T-helper 1 cell (primary cell): ENCODE measurements around the gene MED27.

Source experiments
- DNase-seq, 5 donors: peaks; one replicate each; pipeline ENCODE4 v3.0.0-alpha.2; 2012 to 2020

The MED27 gene

GRCh38 chr9:131849391-131849790 lies 230.3 kb downstream of the MED27 start:
- DNase-seq, result no peak

- no peak for DNase-seq
These were observed 231.0 kb downstream of the MED27 start for GRCh38 chr9:131848570-131849160.

- no peak for DNase-seq
These were observed 231.9 kb downstream of the MED27 start for GRCh38 chr9:131847665-131848354.

DNA sequence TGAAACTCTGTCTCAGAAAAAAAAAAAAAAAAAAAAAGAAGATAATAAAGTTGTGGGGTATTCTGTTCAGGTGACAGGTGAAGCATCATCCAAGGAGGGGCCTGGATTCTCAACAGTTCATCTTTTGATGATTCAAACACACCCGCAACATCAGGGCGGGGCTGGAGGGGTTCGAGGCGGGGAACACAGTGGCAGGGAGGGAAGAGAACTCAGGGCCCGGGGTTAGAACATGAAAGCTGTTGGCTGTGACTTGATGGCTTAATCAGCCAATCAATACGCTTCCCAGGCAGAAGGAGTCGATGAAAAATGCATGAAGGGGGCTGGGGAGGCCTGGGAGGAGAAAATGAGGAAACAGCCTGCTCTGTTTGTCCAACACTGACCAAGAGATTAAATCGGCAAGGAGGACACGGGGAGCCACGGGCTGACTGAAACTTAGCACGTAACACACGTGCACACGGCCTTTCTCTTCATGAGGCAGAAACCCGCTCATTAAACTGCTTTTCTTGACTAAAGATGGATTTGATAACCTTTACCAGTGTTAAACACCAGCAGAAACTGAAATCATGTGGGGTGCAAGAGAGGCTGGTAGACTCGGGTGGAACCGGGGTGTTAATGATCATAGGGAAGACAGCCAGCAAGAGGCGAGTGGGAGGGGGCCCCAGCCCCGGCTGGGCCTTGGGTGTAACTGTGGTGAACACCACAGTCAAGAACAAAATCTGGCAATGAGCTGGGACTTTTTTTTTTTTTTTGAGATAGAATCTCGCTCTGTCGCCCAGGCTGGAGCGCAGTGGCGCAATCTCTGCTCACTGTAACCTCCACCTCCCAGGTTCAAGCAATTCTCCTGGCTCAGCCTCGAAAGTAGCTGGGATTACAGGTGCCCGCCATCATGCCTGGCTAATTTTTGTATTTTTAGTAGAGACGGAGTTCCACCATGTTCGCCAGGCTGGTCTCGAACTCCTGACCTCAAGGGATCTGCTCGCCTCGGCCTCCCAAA lies 234.1 kb downstream of the MED27 start:
- peak in 1 of 5 donors; percentile 22 for DNase-seq

- no peak for DNase-seq
These were observed 234.9 kb downstream of the MED27 start for GRCh38 chr9:131844745-131845118.

- no peak for DNase-seq
These were observed 235.5 kb downstream of the MED27 start for GRCh38 chr9:131843989-131844744.

- DNase-seq, result no peak
These were observed 237.8 kb downstream of the MED27 start for GRCh38 chr9:131841765-131842318.

GRCh38 chr9:131840751-131841702 lies 238.6 kb downstream of the MED27 start:
- no peak for DNase-seq

- peak in 1 of 5 donors; percentile 31 for DNase-seq
These were observed 239.4 kb downstream of the MED27 start for GRCh38 chr9:131840220-131840619.

DNA sequence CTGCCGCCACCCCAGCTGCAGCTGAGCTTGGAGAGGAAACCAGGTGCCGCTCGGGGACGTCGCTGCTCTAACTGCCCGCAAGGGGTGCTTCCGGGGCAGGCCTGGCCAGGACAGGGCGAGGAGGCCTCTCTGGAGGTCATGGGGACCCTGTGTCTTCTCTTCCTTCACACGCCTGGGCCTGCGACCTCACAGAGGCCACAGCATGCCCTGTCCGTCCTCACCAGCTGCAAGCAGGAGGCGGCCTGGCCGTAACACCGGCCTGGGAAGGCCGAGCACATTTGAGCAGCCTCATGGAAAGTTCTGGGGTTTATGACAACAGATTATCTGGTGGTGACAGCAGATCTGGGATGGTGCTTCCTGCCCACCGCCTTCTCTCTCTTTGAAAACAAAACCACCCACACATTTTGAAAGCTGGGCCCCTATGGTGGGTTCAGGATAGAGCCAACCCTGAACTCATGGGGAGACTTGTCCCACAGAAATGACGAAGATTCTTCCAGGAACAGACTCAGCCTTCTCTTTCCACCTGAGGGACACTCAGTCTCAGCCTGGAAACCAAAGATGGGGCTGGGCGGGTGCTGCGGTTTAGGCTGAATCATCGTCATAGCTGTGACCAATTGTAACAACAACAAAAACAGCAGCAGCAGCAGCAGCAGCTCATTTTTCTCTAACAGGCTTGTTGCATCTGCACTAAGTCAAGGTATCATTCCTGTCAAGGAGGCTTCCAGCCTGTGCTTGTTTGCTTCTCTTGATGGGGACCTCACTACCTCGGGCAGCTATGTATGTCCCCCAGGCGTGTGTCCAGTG lies 240.2 kb downstream of the MED27 start:
- DNase-seq, result peak in 2 of 5 donors; percentile 33 to 77

DNA sequence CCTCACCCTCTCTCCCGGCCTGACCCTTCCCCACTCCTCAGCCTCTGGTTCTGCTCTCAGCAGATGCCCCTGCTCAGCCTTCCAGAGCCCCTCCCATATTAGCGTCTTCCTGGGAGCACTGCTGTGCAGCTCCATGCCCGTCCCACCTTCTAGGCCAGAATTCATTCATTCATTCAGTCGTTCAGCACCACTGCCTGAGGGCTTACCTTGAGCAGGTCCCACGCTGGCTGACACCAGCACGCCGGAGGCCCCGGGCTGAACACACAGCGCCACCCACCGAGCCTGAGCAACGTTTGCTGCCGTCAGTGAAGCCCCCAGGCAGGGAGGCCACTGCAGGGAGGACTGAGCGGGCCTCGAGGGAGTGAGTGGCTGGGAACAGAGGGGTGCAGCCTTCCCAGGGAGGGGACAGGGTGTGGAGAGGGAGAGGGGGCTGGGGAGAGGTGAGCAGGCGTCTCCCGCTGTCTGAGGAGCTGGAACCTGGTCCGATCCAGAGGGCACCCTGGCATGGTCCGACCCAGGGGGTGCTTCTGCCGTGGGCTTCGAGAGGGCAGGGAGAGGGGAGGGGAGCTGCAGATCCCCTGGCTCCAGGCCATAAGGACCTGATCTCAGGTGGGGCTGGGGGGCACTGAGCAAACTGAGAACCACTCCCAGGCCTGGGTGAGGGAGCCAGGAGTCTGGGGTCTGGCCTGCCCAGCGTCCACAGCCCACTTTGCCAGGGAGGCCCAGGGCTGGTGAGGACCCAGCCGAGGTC lies 241.0 kb downstream of the MED27 start:
- DNase-seq, result no peak

GRCh38 chr9:131837836-131838235 lies 241.8 kb downstream of the MED27 start:
- no peak for DNase-seq

GRCh38 chr9:131837316-131837715 lies 242.4 kb downstream of the MED27 start:
- no peak for DNase-seq

DNA sequence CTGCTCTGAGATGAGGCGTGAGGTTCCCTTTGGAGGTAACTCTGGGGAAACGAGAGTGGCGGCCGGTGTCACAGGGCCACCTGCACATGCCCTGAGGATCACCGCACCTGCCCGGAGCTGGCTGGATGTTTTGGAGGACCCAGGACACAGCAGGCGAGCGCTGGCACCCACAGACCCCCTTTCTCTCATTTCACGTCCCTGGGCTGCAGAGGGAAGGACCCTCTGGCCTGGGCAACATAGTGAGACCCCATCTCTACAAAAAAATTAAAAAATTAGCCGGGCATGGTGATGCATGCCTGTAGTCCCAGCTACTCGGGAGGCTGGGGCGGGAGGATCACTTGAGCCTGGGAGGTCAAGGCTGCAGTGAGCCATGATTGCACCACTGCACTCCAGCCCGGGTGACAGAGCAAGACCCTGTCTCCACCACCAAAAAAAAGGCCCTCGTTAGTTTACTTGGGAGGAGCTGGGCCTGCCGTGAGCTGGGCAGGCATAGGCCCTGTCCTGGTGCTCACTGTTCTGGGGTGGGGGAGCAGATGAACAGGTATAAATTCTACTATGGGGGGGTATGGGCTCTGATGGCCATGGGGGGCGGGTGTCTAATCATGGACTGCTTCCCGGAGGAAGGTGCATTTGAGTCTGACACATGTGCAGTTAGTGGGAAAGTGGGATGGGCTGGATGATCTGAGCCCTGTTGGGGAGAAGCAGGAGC lies 242.9 kb downstream of the MED27 start:
- no peak for DNase-seq

GRCh38 chr9:131836021-131836420 lies 243.6 kb downstream of the MED27 start:
- DNase-seq, result no peak

DNA sequence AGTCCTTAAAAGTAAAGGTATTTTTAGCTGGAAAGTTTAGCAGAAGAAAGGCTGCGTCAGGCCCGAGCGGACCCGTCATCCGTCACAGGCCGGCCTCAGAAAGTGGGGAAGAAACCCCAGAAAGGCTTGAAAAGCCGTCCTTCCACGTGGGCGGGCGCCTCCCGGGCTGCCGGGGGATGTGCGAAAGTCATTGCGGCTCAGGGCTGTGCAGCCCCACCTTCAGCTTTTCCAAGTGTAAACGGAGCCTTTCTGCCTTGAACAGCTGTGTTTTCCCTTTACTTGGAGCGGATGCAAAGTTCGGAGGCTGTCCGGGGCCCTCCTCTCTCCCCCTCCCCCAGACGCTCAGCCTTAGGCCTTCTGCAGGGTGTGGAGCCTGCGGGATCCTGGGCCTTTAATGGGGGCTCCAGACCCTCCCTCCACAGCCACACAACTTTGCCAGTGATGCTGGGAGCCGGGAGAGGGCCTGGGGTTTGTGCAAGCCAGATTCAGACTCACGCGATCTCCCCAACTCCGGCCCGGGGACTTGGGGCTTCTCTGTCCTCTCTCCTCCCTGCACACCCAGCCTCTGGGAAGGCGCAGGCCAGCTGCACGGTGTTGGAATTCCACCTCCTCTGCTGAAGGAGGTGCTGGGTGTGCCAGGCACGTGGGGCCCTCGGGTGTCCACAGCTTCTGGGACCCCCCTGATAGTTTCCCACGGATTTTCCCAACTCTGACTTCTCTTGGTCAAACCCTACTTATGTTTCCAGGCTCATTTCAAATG lies 244.3 kb downstream of the MED27 start:
- DNase-seq, result no peak

- DNase-seq, result no peak
These were observed 244.9 kb downstream of the MED27 start for GRCh38 chr9:131834721-131835120.

DNA sequence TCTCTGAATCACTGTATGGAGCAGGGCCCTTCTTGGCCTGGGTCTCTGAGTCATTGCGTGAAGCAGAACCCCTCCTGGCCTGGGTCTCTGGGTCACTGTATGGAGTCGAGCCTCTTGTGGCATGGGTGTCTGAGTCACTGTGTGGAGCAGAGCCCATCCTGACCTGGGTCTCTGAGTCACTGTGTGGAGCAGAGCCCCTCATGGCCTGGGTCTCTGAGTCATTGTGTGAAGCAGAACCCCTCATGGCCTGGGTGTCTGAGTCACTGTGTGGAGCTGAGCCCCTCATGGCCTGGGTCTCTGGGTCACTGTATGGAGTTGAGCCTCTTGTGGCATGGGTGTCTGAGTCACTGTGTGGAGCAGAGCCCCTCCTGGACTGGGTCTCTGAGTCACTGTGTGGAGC lies 245.8 kb downstream of the MED27 start:
- DNase-seq, result no peak
